ENCODE results near the gene ZNF385C. TPM values are rescaled to one million over a fixed set of nuclear protein-coding genes. Genes with fewer than 3 reads are reported as not detected.

The ZNF385C gene
- total RNA-seq, 1 experiment from 2014 or later: 2.8 TPM

- no CpG with 5 or more reads among the region's 77 CpGs for WGBS (ENCODE audit: extremely low coverage, insufficient read length, low lambda C conversion rate)
Observed at GRCh38 chr17:42039794-42040763, 58.2 kb downstream of the ZNF385C start.

More at GRCh38 chr17:42039794-42040763, 58.2 kb downstream of the ZNF385C start:
- peak; percentile 29 for DNase-seq
- H3K9me3 ChIP-seq (ENCODE audit: control insufficient read depth, low read depth, low read length): no peaks in the 10 kb centered on the region
- H4K8ac ChIP-seq (replicated peaks; ENCODE audit: insufficient read length, low read depth, low read length): no peak overlapping the region
- H3K23ac ChIP-seq (ENCODE audit: insufficient read length, low read depth, low read length): no peak overlapping the region
- no peak overlapping the region for H2BK120ac ChIP-seq (ENCODE audit: low read depth, low read length, poor library complexity, severe bottlenecking)
- no peak overlapping the region for H3K4me3 Mint-ChIP-seq
- no peaks in the 10 kb centered on the region for H3K79me1 ChIP-seq (ENCODE audit: insufficient read depth, low read depth, low read length, poor library complexity, severe bottlenecking)
- H3K14ac ChIP-seq (ENCODE audit: insufficient read depth, low read length): no peak overlapping the region; the same call in 1 of the 2 replicates
- H3T11ph ChIP-seq (ENCODE audit: low read length): no peak overlapping the region
- no peak overlapping the region for H3K4me2 ChIP-seq (ENCODE audit: insufficient read depth, insufficient read length, low read length)
- H4K5ac ChIP-seq (ENCODE audit: insufficient read length, low read depth, low read length): no peak overlapping the region
- no peak overlapping the region for H3K4ac ChIP-seq (ENCODE audit: low read depth, low read length)
- no peak overlapping the region for H2BK15ac ChIP-seq (ENCODE audit: low read depth, low read length)
- H3K27me3 ChIP-seq (ENCODE audit: insufficient read depth, low read length): no peaks in the 10 kb centered on the region
- no peak overlapping the region for H3K27ac Mint-ChIP-seq
- H2AFZ ChIP-seq (ENCODE audit: low read length): no peak overlapping the region
- TF ChIP-seq CTCF (conservative IDR thresholded peaks at IDR 0.05): no peak
- no peak overlapping the region for H3K27ac ChIP-seq (ENCODE audit: insufficient read length, low read depth, low read length)
- no peaks in the 10 kb centered on the region for H4K20me1 ChIP-seq (ENCODE audit: control insufficient read depth, insufficient read depth, insufficient read length)
- H3K9me3 Mint-ChIP-seq: no peaks in the 10 kb centered on the region
- H3K4me1 Mint-ChIP-seq: peaks cover 7 to 26% of the 10 kb centered on the region in 2 experiments; a peak in 3 of 4 replicates
- no peak overlapping the region for H2BK5ac ChIP-seq (ENCODE audit: insufficient read length, low read length)
- H3K9ac ChIP-seq (ENCODE audit: extremely low read depth, insufficient read length, low read length): no peak overlapping the region
- H3K56ac ChIP-seq (ENCODE audit: insufficient read length, low read depth, low read length): no peak overlapping the region
- H2BK12ac ChIP-seq (ENCODE audit: insufficient read length, low read depth, low read length): no peak overlapping the region
- H4K91ac ChIP-seq (ENCODE audit: insufficient read length, low read depth, low read length): no peak overlapping the region
- no peaks in the 10 kb centered on the region for H3K79me2 ChIP-seq (ENCODE audit: insufficient read depth, low read length)
- no peaks in the 10 kb centered on the region for H3K23me2 ChIP-seq (ENCODE audit: insufficient read length, low read depth, low read length, poor library complexity, severe bottlenecking)
- no peak overlapping the region for H3K18ac ChIP-seq (ENCODE audit: insufficient read length, low read depth, low read length)
- H2BK20ac ChIP-seq (ENCODE audit: low read depth, low read length, poor library complexity, severe bottlenecking): no peak overlapping the region
- no peaks in the 10 kb centered on the region for H3K27me3 Mint-ChIP-seq (ENCODE audit: low read depth)
- H3K4me1 ChIP-seq (ENCODE audit: insufficient read depth, low read length): no peaks in the 10 kb centered on the region
- no peak overlapping the region for H2AK5ac ChIP-seq (ENCODE audit: insufficient read length, low read length)
- no peaks in the 10 kb centered on the region for H3K36me3 Mint-ChIP-seq (ENCODE audit: insufficient read depth in 1 of 3, low read depth in 3 of 3)

All from H9 (cell line).